Lower lobe of right lung (tissue), 2 donors: Measurements from ENCODE around the gene MTHFD1L. TPM values are rescaled to one million over a fixed set of nuclear protein-coding genes. Genes with fewer than 3 reads are reported as not detected.

ENCODE experiments used
- ATAC-seq, 2 donors: fragments of 200-7000 bp; cut with Tn5 transposase; one replicate each; pipeline ENCODE4 v1.9.1; 2020 to 2022; ENCODE audit warnings: mild to moderate bottlenecking in 2 of 2, moderate library complexity in 2 of 2
- DNase-seq: peaks from one replicate; pipeline ENCODE4 v3.0.0-alpha.2; 2020
- H3K27ac ChIP-seq: fragments of 200-600 bp; one replicate; pipeline ENCODE4 v1.8.0; 2022
- H3K27me3 ChIP-seq: fragments of 200-600 bp; one replicate; pipeline ENCODE4 v1.8.0; 2022; ENCODE audit warnings: low read depth
- H3K36me3 ChIP-seq: fragments of 200-600 bp; one replicate; pipeline ENCODE4 v1.8.0; 2022; ENCODE audit warnings: mild to moderate bottlenecking
- H3K4me1 ChIP-seq: fragments of 200-600 bp; one replicate; pipeline ENCODE4 v1.8.0; 2022
- H3K4me3 ChIP-seq: fragments of 200-600 bp; one replicate; pipeline ENCODE4 v1.8.0; 2022; ENCODE audit warnings: mild to moderate bottlenecking
- H3K9me3 ChIP-seq: fragments of 200-600 bp; one replicate; pipeline ENCODE4 v1.8.0; 2022
- intact Hi-C: fragments of 100-400 bp; cut with DNase I; formaldehyde crosslinking; loops from one replicate; pipeline ENCODE4 v1.11.0; 2022
- total RNA-seq: library from RNA; stranded (reverse); fragmentation: NEBNext Ultra II Directional; extraction: Animal tissue kit (Norgen Biotek cat#: 25700); gene quantifications from one replicate; pipeline ENCODE4 v1.2.1, GENCODE V29; 2021
- TF ChIP-seq, protein P1 (sequence below): fragments of 200-600 bp; IDR thresholded peaks from one replicate; pipeline ENCODE4 v1.8.0; 2022; ENCODE audit warnings: antibody characterized with exemption, mild to moderate bottlenecking
- donor health status: DM: no; HTN: yes; CAD: no; lungs with severe emphysema.

MTHFD1L gene
- total RNA-seq, 1 donor from 2014 or later = 22.1 TPM

DNA sequence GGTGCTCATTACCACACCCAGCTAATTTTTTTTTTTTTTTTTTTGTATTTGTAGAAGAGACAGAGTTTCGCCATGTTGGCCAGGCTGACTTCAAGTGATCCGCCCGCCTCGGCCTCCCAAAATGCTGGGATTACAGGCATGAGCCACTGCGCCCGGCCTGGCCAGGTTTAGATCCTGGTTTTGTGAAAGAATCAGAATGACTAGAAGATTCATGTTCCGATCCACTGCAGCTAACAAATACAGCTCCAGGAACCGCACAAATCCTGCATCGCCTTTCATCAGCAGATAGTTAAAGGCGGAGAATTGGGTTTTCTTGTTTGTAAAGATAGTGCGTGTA is 223.1 kb downstream of the MTHFD1L start:
- TF ChIP-seq, protein P1, sequence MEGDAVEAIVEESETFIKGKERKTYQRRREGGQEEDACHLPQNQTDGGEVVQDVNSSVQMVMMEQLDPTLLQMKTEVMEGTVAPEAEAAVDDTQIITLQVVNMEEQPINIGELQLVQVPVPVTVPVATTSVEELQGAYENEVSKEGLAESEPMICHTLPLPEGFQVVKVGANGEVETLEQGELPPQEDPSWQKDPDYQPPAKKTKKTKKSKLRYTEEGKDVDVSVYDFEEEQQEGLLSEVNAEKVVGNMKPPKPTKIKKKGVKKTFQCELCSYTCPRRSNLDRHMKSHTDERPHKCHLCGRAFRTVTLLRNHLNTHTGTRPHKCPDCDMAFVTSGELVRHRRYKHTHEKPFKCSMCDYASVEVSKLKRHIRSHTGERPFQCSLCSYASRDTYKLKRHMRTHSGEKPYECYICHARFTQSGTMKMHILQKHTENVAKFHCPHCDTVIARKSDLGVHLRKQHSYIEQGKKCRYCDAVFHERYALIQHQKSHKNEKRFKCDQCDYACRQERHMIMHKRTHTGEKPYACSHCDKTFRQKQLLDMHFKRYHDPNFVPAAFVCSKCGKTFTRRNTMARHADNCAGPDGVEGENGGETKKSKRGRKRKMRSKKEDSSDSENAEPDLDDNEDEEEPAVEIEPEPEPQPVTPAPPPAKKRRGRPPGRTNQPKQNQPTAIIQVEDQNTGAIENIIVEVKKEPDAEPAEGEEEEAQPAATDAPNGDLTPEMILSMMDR = no peak
- intact Hi-C loops = no loop called here
- Histone ChIP-seq H3K4me3 (no peak overlapping the region), H3K4me1 (no peaks in the 10 kb centered on the region), H3K27me3 (no peaks in the 10 kb centered on the region), H3K27ac (peak overlapping the region; percentile 36), H3K9me3 (no peaks in the 10 kb centered on the region), H3K36me3 (peaks cover 7% of the 10 kb centered on the region)
- DNase-seq = no peak
- ATAC-seq = no peak

DNA sequence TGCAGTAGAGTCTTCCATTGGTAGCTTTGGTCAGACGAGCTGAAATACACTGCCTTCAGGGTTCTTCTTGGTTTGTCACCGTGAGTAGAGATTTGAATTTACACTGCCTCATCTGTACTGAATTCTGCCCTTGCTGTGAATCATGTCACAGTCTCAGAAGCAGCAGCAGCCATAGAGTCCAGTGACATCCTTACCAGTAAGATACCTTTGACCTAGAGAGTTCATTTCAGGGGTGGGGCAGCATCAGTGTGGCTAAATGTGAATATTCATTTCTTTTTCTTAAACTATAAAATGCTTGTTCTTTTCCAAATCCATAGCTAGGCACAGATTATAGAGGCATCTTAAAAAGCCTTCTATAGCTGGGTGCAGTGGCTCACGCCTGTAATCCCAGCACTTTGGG is 223.5 kb downstream of the MTHFD1L start:
- H3K4me3 ChIP-seq = no peak overlapping the region
- no peaks in the 10 kb centered on the region for H3K27me3 ChIP-seq
- no peak for ATAC-seq
- H3K4me1 ChIP-seq = no peaks in the 10 kb centered on the region
- peak overlapping the region; percentile 36 for H3K27ac ChIP-seq
- peaks cover 7% of the 10 kb centered on the region for H3K36me3 ChIP-seq
- no peak for DNase-seq
- H3K9me3 ChIP-seq = no peaks in the 10 kb centered on the region
- intact Hi-C loops = no loop called here
- TF ChIP-seq, protein P1 = no peak

DNA sequence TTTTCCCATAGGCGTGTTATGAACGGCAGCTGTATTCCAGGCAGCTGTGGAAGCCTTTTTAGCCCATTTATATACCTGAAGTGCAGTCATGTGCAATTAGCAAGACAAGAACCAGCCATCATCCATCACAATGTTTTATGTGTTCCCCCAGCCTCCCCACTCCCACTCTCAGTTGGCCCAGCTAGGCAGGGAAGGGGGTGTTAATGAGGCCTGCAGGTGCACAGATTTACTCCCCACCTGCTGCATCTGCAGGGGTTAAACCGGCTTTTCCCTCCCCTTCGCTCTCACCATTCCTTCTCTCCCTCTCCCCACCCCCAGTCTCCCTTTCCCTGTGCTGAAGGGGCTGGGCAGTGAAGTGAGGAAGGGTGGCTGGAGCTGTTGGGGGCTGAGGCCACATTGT is 224.5 kb downstream of the MTHFD1L start:
- H3K4me1 ChIP-seq = no peaks in the 10 kb centered on the region
- peaks cover 7% of the 10 kb centered on the region for H3K36me3 ChIP-seq
- TF ChIP-seq, protein P1 = no peak
- DNase-seq = no peak
- intact Hi-C loops = no loop called here
- H3K27ac ChIP-seq = no peak overlapping the region
- ATAC-seq = no peak
- no peak overlapping the region for H3K4me3 ChIP-seq
- no peaks in the 10 kb centered on the region for H3K27me3 ChIP-seq
- H3K9me3 ChIP-seq = no peaks in the 10 kb centered on the region

DNA sequence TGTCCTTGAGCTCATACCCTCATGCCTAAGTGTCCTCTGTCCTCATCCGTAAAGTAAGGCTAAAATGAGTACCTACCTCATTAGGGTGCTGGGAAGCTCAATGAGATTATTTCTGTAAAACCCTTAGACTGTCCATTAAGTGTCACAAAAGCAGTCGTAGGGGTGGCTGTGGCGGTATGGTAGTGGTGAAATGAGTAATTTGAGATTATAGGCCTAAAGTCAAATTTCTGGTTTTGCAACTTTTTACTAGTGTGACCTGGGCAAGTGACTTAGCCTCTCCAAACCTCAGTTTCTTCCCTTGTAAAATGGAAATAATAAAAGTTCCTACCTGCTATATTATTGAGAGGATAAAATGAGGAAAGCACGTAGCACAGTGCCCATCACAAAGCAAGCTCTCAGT is 226.1 kb downstream of the MTHFD1L start:
- Histone ChIP-seq H3K27ac (no peak overlapping the region), H3K4me3 (no peak overlapping the region)
- intact Hi-C loops = no loop called here

DNA sequence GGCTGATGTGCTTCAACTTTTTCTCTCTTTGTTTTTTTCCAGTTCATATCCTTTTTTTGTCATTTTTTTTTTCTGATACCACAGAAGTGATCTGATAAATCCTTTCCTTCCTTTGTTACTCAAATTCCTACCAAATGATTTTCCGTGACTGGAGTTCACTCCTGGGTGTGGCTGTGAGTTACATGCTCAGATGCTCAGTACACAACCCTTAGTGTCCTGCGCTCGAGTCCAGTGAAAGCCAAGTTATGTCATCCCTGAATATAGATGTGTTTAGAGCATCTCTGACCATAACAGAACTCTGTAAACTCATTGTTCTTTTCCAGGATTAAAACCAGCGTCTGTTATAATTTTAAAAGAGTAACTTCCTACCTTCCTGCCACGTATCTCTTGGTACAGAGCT is 227.1 kb downstream of the MTHFD1L start:
- DNase-seq (no peak), ATAC-seq (no peak)
- TF ChIP-seq, protein P1 = no peak
- H3K36me3 ChIP-seq = peaks cover 7% of the 10 kb centered on the region
- no peak overlapping the region for H3K4me3 ChIP-seq
- H3K27ac ChIP-seq = no peak overlapping the region
- intact Hi-C loops = no loop called here
- H3K4me1 ChIP-seq = no peaks in the 10 kb centered on the region
- H3K27me3 ChIP-seq = no peaks in the 10 kb centered on the region
- no peaks in the 10 kb centered on the region for H3K9me3 ChIP-seq

More for the DNA sequence above, 226.1 kb downstream of the MTHFD1L start:
- Histone ChIP-seq H3K4me1 (no peaks in the 10 kb centered on the region), H3K27me3 (no peaks in the 10 kb centered on the region), H3K36me3 (peaks cover 7% of the 10 kb centered on the region), H3K9me3 (no peaks in the 10 kb centered on the region)
- ATAC-seq = no peak
- TF ChIP-seq, protein P1 = no peak
- no peak for DNase-seq

DNA sequence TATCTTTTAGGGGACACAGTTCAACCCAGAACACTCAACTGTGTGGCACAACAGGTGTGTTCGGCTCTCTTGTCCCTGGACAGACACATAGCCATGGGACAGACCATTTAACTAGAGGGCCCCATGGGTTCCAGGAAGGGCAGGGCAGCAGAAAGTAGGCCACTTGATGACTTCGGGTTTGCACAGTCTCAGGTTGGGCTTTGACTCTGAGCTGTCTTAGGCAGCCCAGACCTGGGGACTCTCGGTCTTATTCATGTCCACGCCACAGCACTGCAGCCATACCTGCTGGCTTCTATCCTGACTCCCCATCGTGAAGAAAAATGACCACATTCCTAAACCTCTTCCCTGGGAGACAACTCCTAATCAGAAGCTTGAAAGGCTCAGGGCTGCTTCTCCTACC is 228.2 kb downstream of the MTHFD1L start:
- H3K9me3 ChIP-seq = no peaks in the 10 kb centered on the region
- H3K36me3 ChIP-seq = peaks cover 7% of the 10 kb centered on the region
- H3K27me3 ChIP-seq = no peaks in the 10 kb centered on the region
- no peak for DNase-seq
- TF ChIP-seq, protein P1 = no peak
- no peaks in the 10 kb centered on the region for H3K4me1 ChIP-seq
- no peak overlapping the region for H3K4me3 ChIP-seq
- H3K27ac ChIP-seq = no peak overlapping the region
- intact Hi-C loops = no loop called here
- no peak for ATAC-seq
